ENCODE measurements around the gene GINS1. TPM values are rescaled to one million over a fixed set of nuclear protein-coding genes. Genes with fewer than 3 reads are reported as not detected.

Gene GINS1
- total and polyA plus RNA-seq, 2 of the 13 experiments (the other 11 are each of a cell fraction or from before 2014, with no cell fraction given), result 14.6 to 59.9 TPM

- Histone ChIP-seq H3K4me1 (ENCODE audit: insufficient read depth, low read length) (peaks cover 56% of the 10 kb centered on the region), H3K9ac (ENCODE audit: insufficient read depth, low read depth, low read length) (no peak overlapping the region), H3K27me3 (ENCODE audit: control insufficient read depth in 1 of 2, insufficient read depth in 2 of 2, low read length in 2 of 2) (no peaks in the 10 kb centered on the region), H3K36me3 (replicated peaks in 1 of 2; ENCODE audit: control insufficient read depth in 1 of 2, insufficient read depth in 2 of 2, low read length in 2 of 2) (no peaks in the 10 kb centered on the region), H3K9me3 (ENCODE audit: low read length) (peaks cover 22% of the 10 kb centered on the region), H3K27ac (ENCODE audit: extremely low read length, insufficient read depth, low read length) (no peak overlapping the region), H4K20me1 (ENCODE audit: insufficient read depth, low read length) (no peaks in the 10 kb centered on the region), H2AFZ (ENCODE audit: low read length) (no peak overlapping the region), H3K79me2 (ENCODE audit: insufficient read depth, low read length) (no peaks in the 10 kb centered on the region), H3K4me3 (replicated peaks in 1 of 3; ENCODE audit: insufficient read depth in 1 of 3, low read depth in 2 of 3, low read length in 3 of 3) (peak overlapping the region in 1 of 3 experiments; percentile 6; a peak in 1 of 6 replicates), H3K4me2 (ENCODE audit: low read depth, low read length) (peak overlapping the region; percentile 48)
- CTCF ChIA-PET (ENCODE audit: low intra/inter-chr PET ratio, low total read pairs), result interaction anchor here (0.9 to 5.0 kb wide), 6 partner anchors 21 to 404 kb away, joined by 3 to 157 read pairs (median 12); no protein-coding TSS in a partner anchor
- no TSS peak for BruUV-seq (replicated peaks)
- 7% methylated on average over 4 of the region's 4 CpGs for WGBS (ENCODE audit: low lambda C conversion rate)
- FAIRE-seq, result peak; percentile 21
- POLR2A ChIA-PET, result interaction anchor here (0.7 to 5.3 kb wide), 14 partner anchors 7 to 352 kb away, joined by 3 to 38 read pairs (median 6); partner anchors contain the start of genes ENTPD6, GINS1 and PYGB
- in situ Hi-C loops (cut with HindIII; ENCODE audit: extremely low pct_ligation_motif_present, low pct_unique_long_range_greater_than_20kb) (loop anchor here (5.0 kb wide), 1 partner anchor 101 kb away; no protein-coding TSS in a partner anchor), intact Hi-C loops (cut with micrococcal nuclease; ENCODE audit: unreplicated experiment) (loop anchor here (1.0 to 10.0 kb wide), 4 partner anchors 62 to 404 kb away; partner anchors contain the start of gene APMAP)
- DNase-seq (ENCODE audit: low spot score), result peak; percentile 34
- ATAC-seq, result peak; percentile 35; the same call in 2 of the 3 replicates
- TF ChIP-seq SUZ12 (IDR thresholded peaks at IDR 0.05; ENCODE audit: low read depth, low read length) (no peak), ZGPAT (CRISPR knock-in tag; IDR thresholded peaks at IDR 0.05) (0 out of 2 replicates have a peak, but pooled peaks have one; percentile 28), ZNF12 (CRISPR knock-in tag; IDR thresholded peaks at IDR 0.05) (no peak), RXRB (CRISPR knock-in tag; IDR thresholded peaks at IDR 0.05; ENCODE audit: borderline replicate concordance) (peak; percentile 36; the same call in 1 of the 2 replicates), DMAP1 (CRISPR knock-in tag; IDR thresholded peaks at IDR 0.05) (peak; percentile 29; the same call in 1 of the 2 replicates), ARID5B (CRISPR knock-in tag; IDR thresholded peaks at IDR 0.05) (no peak), GFI1 (CRISPR knock-in tag; IDR thresholded peaks at IDR 0.05; ENCODE audit: borderline replicate concordance) (0 out of 2 replicates have a peak, but pooled peaks have one; percentile 12), ZNF124 (CRISPR knock-in tag; IDR thresholded peaks at IDR 0.05) (no peak), ZNF740 (CRISPR knock-in tag; IDR thresholded peaks at IDR 0.05) (peak; percentile 94), SKI (IDR thresholded peaks at IDR 0.05; ENCODE audit: partially characterized antibody) (no peak), ELF4 (CRISPR knock-in tag; IDR thresholded peaks at IDR 0.05; ENCODE audit: borderline replicate concordance) (no peak), TRIM24 (CRISPR knock-in tag; IDR thresholded peaks at IDR 0.05) (peak; percentile 10; the same call in 1 of the 2 replicates), REXO4 (CRISPR knock-in tag; IDR thresholded peaks at IDR 0.05; ENCODE audit: borderline replicate concordance) (no peak), SOX13 (IDR thresholded peaks at IDR 0.05) (no peak), SOX13 (CRISPR knock-in tag; conservative IDR thresholded peaks at IDR 0.05 in 1 of 2, IDR thresholded peaks at IDR 0.05 in 1 of 2) (peak in 1 of 2 experiments; percentile 39; a peak in 2 of 4 replicates), HMGXB4 (CRISPR knock-in tag; IDR thresholded peaks at IDR 0.05; ENCODE audit: borderline replicate concordance in 1 of 2, low read depth in 1 of 2) (no peak)
These were observed 9.0 kb upstream of the GINS1 start for GRCh38 chr20:25398376-25399036.

All from HepG2 (cell line).